Activated CD4-positive, alpha-beta T cell treated with anti-CD3 and anti-CD28 coated beads for 36 hours (primary cell): Measurements from ENCODE around the gene ANTKMT. TPM values are rescaled to one million over a fixed set of nuclear protein-coding genes. Genes with fewer than 3 reads are reported as not detected.
A peak's percentile ranks its signal among the peaks of the same experiment; 100 is the strongest.

Experiments used
- ATAC-seq: fragments of 200-7000 bp; cut with Tn5 transposase; one replicate; pipeline ENCODE4 v1.10.0; 2021; ENCODE audit warnings: mild to moderate bottlenecking, moderate library complexity
- CTCF ChIA-PET: fragments of 350-600 bp; sonication (Branson Sonifier 250); formaldehyde crosslinking; loops from one replicate; lab custom pipeline; 2021; ENCODE audit warnings: antibody characterized with exemption; lab: Charles Lee
- POLR2A ChIA-PET: fragments of 350-600 bp; sonication (Branson Sonifier 250); formaldehyde crosslinking; loops from one replicate; lab custom pipeline; 2021; ENCODE audit warnings: antibody characterized with exemption, inconsistent platforms; lab: Charles Lee
- DNase-seq: peaks from one replicate; pipeline ENCODE4 v3.0.0-alpha.2; 2020
- H3K27ac Mint-ChIP-seq: one replicate; pipeline ENCODE4 v1.8.0; 2021; ENCODE audit warnings: mixed read lengths
- H3K27me3 Mint-ChIP-seq: one replicate; pipeline ENCODE4 v1.8.0; 2021; ENCODE audit warnings: mixed read lengths
- H3K36me3 Mint-ChIP-seq: one replicate; pipeline ENCODE4 v1.8.0; 2021; ENCODE audit warnings: low read depth, mixed read lengths
- H3K4me1 Mint-ChIP-seq: one replicate; pipeline ENCODE4 v1.8.0; 2021; ENCODE audit warnings: mixed read lengths
- H3K4me3 Mint-ChIP-seq: one replicate; pipeline ENCODE4 v1.8.0; 2021; ENCODE audit warnings: mild to moderate bottlenecking, moderate library complexity, mixed read lengths
- H3K9me3 Mint-ChIP-seq: one replicate; pipeline ENCODE4 v1.8.0; 2021; ENCODE audit warnings: low read depth, mixed read lengths
- intact Hi-C, 2 experiments: fragments of 100-400 bp; cut with DNase I in 1 of 2; cut with micrococcal nuclease in 1 of 2; formaldehyde crosslinking; loops; one replicate each; pipeline versions ENCODE4 v1.14.2 to v1.15.1; 2022 to 2024; cut with DNase I, micrococcal nuclease
- total RNA-seq, 2 experiments: library from RNA; stranded (reverse); gene quantifications; one replicate each; pipeline ENCODE4 v1.2.3, GENCODE V29; 2021

ANTKMT gene
- total RNA-seq, 2 experiments from 2014 or later, result 13.3 to 27.0 TPM

DNA sequence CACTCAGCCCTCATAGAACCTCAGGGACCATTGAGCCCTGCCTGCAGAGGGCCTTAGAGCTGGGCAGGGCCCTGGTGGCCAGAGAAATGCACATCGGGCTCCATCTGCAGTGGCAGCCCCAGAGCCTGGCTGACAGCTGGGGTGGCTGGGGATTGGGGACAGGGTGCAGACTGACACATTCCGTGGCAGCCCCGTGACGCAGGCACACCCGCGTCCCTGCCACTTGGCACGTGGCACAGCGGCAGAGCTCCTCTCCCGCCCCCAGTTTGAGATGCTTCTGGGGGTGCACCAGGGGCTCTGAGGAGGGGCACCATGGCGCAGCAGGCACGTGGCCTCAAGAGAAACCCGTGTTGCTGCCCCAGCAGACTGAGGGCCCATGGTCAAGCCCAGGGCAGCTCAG is 17.5 kb upstream of the ANTKMT start:
- Mint-ChIP-seq H3K36me3 (no peaks in the 10 kb centered on the region), H3K9me3 (no peaks in the 10 kb centered on the region), H3K27me3 (peaks cover 35% of the 10 kb centered on the region), H3K4me1 (no peaks in the 10 kb centered on the region), H3K4me3 (no peak overlapping the region), H3K27ac (no peak overlapping the region)
- POLR2A ChIA-PET, result no interaction called here
- intact Hi-C loops, result no loop called here
- DNase-seq, result no peak
- CTCF ChIA-PET, result interaction anchor here (1.2 to 2.7 kb wide), 3 partner anchors 9 to 12 kb away, joined by 3 to 11 read pairs (median 4); partner anchors contain the start of gene METRN
- no peak for ATAC-seq

DNA sequence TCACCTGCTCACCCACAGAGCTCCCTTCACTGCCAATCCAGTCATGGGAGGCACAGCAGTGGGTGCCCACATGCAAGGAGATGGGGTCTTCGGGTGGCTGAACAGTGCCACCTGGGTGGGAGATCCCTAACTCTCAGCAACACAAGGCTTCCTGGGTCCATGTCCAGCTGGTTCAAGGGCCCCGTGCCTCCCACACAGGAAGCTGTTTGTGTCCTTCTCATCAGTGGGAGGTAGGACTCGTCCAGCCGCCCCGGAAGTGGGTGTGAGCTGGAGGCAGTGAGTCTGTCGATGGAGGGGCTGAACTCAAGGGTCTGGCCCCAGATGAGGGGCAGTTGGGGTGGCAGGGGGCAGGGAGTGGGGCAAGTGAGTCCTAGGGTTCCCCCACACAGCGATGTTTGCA is 16.9 kb upstream of the ANTKMT start:
- H3K9me3 Mint-ChIP-seq, result no peaks in the 10 kb centered on the region
- POLR2A ChIA-PET, result no interaction called here
- peaks cover 39% of the 10 kb centered on the region for H3K27me3 Mint-ChIP-seq
- H3K4me3 Mint-ChIP-seq, result no peak overlapping the region
- intact Hi-C loops, result no loop called here
- CTCF ChIA-PET, result interaction anchor here (0.7 to 1.4 kb wide), 3 partner anchors 8 to 16 kb away, joined by 3 to 4 read pairs (median 3); partner anchors contain the start of gene METRN
- ATAC-seq (no peak), DNase-seq (no peak)
- no peak overlapping the region for H3K27ac Mint-ChIP-seq
- H3K4me1 Mint-ChIP-seq, result no peaks in the 10 kb centered on the region
- H3K36me3 Mint-ChIP-seq, result no peaks in the 10 kb centered on the region

DNA sequence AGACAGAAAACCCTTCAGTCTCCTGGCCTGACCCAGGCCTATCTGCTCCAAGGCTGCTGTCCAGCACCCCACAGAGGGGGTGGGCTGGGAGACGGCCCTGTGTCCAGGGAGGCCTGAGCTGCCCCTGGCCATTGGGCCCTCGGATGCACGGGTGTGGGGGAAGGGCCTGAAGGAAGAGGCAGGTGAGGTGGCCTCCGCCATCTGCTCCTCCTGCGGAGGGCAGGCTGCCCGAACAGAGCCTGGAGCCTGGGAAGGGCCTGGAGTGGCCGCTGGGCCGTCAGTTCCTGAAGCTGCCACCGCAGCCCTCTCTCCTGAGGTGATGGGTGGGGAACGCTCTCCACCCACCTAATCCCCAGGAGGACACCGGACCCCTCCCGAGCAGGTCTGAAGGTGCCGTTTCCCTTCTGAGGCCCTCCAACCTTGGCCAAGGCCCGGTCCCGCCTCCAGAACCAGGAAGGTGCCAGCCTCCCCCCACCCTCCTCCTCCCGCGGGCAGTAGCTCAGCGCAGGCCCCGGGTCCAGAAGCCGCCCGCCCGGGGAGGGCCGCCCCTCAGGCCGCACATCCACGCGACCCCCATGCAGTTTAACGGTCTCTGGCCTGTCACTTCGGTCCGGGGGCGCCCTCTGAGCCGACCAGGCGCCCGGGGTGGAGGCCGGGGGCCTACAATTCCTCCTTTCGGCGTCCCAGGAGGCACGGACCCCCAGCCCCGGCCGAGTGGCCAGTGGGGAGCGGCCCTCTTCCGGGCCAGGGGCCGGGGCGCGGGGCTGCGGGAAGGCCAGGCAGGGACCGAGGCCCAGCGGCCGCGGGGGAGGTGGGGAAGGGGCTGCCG is 16.2 kb upstream of the ANTKMT start:
- no peak overlapping the region for H3K27ac Mint-ChIP-seq
- intact Hi-C loops, result no loop called here
- no peaks in the 10 kb centered on the region for H3K9me3 Mint-ChIP-seq
- no peak overlapping the region for H3K4me3 Mint-ChIP-seq
- ATAC-seq (no peak), DNase-seq (no peak)
- POLR2A ChIA-PET, result no interaction called here
- H3K4me1 Mint-ChIP-seq, result no peaks in the 10 kb centered on the region
- no peaks in the 10 kb centered on the region for H3K36me3 Mint-ChIP-seq
- CTCF ChIA-PET, result interaction anchor here (0.7 to 1.4 kb wide), 2 partner anchors 8 to 17 kb away, joined by 3 to 4 read pairs; no protein-coding TSS in a partner anchor
- H3K27me3 Mint-ChIP-seq, result peaks cover 46% of the 10 kb centered on the region

DNA sequence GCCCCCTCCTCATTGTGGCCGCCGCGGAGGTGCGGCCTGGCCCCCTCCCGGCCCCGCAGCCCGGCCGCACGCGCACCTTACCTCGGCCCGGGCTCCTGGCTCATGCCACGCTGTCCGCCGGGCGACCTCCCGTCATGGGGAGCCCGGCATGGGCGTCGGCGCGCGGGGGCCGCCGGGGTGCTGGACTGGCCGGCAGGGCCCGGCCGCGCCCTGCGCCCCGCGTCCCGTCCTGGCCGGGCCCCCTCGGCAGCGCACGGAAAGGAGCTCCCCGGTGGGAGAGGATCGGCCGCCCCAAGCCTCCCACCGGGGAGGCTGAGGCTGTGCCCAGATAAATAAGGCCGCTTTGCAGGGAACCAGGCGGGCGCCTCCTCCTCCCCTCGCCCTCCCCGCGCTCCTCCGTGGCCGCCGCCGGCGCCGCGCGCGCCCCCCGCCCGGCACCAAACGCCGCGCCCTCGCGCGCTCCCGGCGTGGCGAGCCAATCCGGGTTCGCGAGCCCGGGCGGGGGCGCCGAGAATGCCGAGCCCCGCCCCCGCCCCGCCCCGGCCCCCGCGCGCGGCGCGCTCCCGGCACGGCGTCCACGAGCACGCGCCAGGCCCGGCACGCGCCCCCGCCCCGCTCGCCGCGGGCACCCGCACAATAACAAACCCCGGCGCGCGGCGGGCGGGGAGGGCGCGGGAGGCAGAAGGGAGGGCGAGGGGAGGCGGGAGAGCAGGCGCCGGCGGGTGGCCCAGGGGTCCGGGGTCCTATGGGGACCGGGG is 15.3 kb upstream of the ANTKMT start, which contains the start of gene FBXL16:
Gene FBXL16 (minus strand): TSS at position 371 of the 758 bp plus-strand sequence. CDS start 8,396 bp downstream, outside the sequence.
- DNase-seq (peak; percentile 35), ATAC-seq (no peak)
- H3K9me3 Mint-ChIP-seq, result no peaks in the 10 kb centered on the region
- ChIA-PET POLR2A (no interaction called here), CTCF (no interaction called here)
- no peak within 1 kb of the TSS for H3K4me3 Mint-ChIP-seq
- no peaks in the 10 kb centered on the region for H3K36me3 Mint-ChIP-seq
- no peak within 1 kb of the TSS for H3K27ac Mint-ChIP-seq
- intact Hi-C loops, result no loop called here
- no peaks in the 10 kb centered on the region for H3K4me1 Mint-ChIP-seq
- peaks cover 47% of the 10 kb centered on the region for H3K27me3 Mint-ChIP-seq

DNA sequence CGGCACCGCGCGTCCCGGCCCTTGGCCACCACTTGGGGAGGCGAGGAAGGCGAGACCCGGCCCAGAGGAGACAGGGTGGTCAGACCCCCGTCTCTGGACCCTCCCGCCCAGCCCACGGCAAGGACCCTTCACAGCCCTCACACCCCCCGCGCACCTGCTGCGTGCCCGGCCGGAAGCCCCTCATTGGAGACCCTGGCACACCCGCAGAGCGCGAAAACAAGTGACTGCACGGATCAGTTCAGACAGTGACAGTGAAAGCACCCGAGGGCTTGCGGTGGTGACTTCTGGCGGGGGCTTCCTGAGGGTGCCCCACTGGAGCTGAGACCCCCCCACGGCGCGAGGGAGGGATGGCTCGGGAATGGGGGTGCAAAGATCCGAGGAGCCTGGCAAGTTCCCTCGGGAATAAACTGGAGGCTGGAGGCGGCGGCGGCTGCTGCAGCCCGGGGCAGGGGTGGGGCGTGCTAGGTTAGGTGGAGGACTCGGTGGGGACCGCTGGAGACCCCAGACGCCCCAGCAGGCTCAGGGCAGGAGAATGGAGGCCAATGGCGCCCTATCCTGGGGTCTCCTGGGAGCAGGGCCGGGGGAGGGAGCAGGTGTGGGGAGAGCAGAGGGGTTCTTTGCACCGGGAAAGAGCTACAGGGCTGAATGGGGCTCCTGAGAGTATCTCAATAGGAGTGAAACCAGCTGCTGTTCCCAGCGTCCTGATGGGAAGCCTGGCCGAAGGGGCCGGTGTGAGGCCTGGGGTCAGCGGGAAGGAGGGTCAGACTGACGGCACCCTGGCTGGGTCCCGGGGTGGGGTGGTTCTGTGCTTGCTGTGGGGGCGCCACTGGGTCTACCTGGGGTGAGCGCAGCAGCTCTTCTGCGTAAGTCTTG is 14.5 kb upstream of the ANTKMT start:
- no peak overlapping the region for H3K4me3 Mint-ChIP-seq
- CTCF ChIA-PET, result interaction anchor here (0.7 to 1.3 kb wide), 5 partner anchors 13 to 366 kb away, joined by 3 to 5 read pairs (median 3); partner anchors contain the start of gene CHTF18
- peaks cover 47% of the 10 kb centered on the region for H3K27me3 Mint-ChIP-seq

DNA sequence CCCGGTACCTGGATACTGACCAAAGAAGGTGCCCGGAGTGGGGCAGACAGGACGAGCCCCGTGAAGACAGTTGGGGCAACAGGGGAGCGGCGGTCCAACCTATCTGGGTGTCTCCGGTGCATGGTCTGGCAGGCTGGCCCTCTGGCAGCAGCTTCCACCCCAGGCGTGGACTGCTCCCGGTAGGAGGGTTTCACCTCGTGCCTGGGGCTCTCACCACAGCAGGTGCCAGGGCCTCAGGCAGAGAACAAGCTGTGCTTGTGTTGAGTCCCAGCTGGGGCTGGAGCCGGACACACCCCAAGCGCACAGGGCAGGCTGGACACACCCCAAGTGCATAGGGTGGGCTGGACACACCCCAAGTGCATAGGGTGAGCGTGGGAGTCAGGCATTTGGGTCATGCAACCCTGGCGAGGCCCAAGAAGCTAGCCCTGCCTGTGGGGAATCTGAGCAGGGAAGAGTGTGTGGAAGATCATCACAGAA is 13.8 kb upstream of the ANTKMT start:
- intact Hi-C loops, result no loop called here

More for the DNA sequence above, 14.5 kb upstream of the ANTKMT start:
- no peak overlapping the region for H3K27ac Mint-ChIP-seq
- ATAC-seq (no peak), DNase-seq (no peak)
- intact Hi-C loops, result no loop called here
- no peaks in the 10 kb centered on the region for H3K9me3 Mint-ChIP-seq
- no peaks in the 10 kb centered on the region for H3K36me3 Mint-ChIP-seq
- POLR2A ChIA-PET, result no interaction called here
- H3K4me1 Mint-ChIP-seq, result no peaks in the 10 kb centered on the region

DNA sequence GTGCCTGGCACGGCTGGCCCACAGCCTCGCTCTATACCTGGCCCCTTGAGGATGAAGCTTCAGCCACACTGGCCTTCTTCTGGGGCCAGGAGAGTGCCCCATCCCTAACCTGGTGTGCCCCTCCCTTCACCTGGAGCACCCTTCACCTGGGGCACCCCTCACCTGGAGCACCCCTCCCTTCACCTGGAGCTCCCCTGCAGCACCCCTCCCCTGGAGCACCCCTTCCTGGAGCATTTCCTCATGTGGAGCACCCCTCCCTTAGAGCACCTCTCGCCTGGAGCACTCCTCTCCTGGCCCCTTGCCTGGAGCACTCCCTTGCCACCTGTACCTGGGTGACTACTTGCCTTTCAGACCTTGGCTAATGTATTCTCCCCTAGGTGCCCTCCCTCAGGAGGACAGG is 12.9 kb upstream of the ANTKMT start:
- POLR2A ChIA-PET, result no interaction called here
- ATAC-seq, result no peak
- no peaks in the 10 kb centered on the region for H3K36me3 Mint-ChIP-seq
- H3K4me1 Mint-ChIP-seq, result no peaks in the 10 kb centered on the region
- DNase-seq, result no peak
- CTCF ChIA-PET, result interaction anchor here (0.5 to 1.3 kb wide), 3 partner anchors 12 to 452 kb away, joined by 3 to 5 read pairs (median 3); no protein-coding TSS in a partner anchor
- H3K9me3 Mint-ChIP-seq, result no peaks in the 10 kb centered on the region
- H3K4me3 Mint-ChIP-seq, result no peak overlapping the region
- peaks cover 40% of the 10 kb centered on the region for H3K27me3 Mint-ChIP-seq
- H3K27ac Mint-ChIP-seq, result no peak overlapping the region
- intact Hi-C loops, result no loop called here

More for the DNA sequence above, 13.8 kb upstream of the ANTKMT start:
- H3K27ac Mint-ChIP-seq, result no peak overlapping the region
- ChIA-PET POLR2A (interaction anchor here (0.7 kb wide), 1 partner anchor 12 kb away, joined by 3 read pairs; no protein-coding TSS in a partner anchor), CTCF (interaction anchor here (0.7 to 1.3 kb wide), 4 partner anchors 13 to 367 kb away, joined by 3 to 5 read pairs (median 3); partner anchors contain the start of gene CHTF18)
- H3K4me3 Mint-ChIP-seq, result no peak overlapping the region
- no peak for ATAC-seq
- H3K27me3 Mint-ChIP-seq, result peaks cover 43% of the 10 kb centered on the region
- H3K4me1 Mint-ChIP-seq, result no peaks in the 10 kb centered on the region
- no peak for DNase-seq
- no peaks in the 10 kb centered on the region for H3K9me3 Mint-ChIP-seq
- no peaks in the 10 kb centered on the region for H3K36me3 Mint-ChIP-seq

DNA sequence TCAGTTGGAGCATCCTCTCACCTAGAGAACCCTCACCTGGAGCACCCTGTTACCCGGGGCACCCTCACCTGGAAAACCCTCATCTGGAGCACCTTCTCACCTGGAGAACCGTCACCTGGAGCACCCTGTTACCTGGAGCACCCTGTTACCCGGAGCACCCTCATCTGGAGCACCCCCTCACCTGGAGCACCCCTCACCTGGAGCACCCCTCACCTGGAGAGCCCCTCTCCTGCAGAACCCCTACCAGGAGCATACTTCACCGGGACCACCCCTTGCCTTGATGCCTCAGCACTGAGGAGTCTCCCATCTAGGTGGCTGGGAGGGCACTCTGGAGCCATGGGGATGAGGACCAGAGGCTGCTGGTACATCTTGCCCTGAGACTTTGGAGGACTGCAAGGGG is 12.0 kb upstream of the ANTKMT start:
- Mint-ChIP-seq H3K9me3 (no peaks in the 10 kb centered on the region), H3K4me1 (no peaks in the 10 kb centered on the region), H3K4me3 (no peak overlapping the region), H3K27ac (no peak overlapping the region), H3K36me3 (no peaks in the 10 kb centered on the region), H3K27me3 (peaks cover 41% of the 10 kb centered on the region)
- intact Hi-C loops, result no loop called here
- no peak for DNase-seq
- POLR2A ChIA-PET, result no interaction called here
- ATAC-seq, result no peak
- CTCF ChIA-PET, result interaction anchor here (1.4 kb wide), 1 partner anchor 75 kb away, joined by 6 read pairs; no protein-coding TSS in a partner anchor

DNA sequence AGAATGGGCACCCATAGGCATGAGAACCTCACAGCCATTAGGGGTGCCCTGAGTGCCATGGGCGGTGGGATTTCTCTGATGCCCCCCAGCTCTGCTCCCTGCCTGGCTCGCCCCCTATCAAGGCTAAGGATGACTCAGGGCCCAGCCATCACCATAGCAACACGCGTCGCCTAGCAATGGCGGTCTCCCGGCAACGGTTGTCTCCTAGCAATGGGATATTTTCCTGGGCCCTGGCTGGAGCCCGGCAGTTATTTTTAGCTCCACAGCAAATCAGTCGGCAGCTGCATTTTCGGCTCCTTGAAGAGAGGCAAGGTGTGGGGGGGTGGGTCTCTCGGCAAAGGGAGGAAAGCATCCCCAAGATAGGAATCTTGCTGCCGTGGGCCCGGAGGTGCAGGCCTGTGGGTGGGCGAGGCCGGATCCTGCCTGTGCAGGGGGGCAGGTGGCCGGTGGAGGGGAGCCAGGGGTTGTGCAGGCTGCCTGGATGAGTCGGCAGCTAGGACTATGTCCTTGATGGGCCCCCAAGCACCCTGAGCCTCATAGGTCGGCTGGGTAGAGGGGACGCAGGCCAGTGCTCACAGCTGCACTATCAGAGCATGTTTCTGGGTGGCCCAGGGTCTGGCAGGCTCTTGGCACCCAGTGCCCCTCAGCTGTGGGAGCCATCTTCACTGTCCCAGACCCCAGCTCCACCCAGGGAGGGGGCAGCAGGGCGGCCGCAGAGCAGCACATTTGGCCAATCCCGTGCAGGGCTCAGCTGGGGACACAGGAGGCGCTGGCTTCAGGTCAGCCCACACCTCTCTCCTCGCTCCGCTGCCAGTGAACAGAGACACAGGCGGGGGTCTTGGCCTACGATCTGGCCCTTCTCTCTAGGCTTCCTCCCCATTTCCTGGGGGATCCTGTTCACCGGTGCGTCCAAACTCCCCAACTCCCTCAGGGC is 11.1 kb upstream of the ANTKMT start:
- Mint-ChIP-seq H3K27me3 (peaks cover 42% of the 10 kb centered on the region), H3K36me3 (no peaks in the 10 kb centered on the region), H3K9me3 (no peaks in the 10 kb centered on the region), H3K4me3 (no peak overlapping the region), H3K4me1 (no peaks in the 10 kb centered on the region), H3K27ac (no peak overlapping the region)
- POLR2A ChIA-PET, result no interaction called here
- DNase-seq, result no peak
- ATAC-seq, result no peak
- intact Hi-C loops, result loop anchor here (2.0 kb wide), 2 partner anchors 31 to 345 kb away; partner anchors contain the start of gene CIAO3 (in 1 of the 2)
- CTCF ChIA-PET, result interaction anchor here (0.7 to 3.5 kb wide), 6 partner anchors 11 to 79 kb away, joined by 3 to 29 read pairs (median 5); partner anchors contain the start of genes ANTKMT, CHTF18, MSLN and RPUSD1
